Measurements from ENCODE around the gene FSD1.

The FSD1 gene

DNA sequence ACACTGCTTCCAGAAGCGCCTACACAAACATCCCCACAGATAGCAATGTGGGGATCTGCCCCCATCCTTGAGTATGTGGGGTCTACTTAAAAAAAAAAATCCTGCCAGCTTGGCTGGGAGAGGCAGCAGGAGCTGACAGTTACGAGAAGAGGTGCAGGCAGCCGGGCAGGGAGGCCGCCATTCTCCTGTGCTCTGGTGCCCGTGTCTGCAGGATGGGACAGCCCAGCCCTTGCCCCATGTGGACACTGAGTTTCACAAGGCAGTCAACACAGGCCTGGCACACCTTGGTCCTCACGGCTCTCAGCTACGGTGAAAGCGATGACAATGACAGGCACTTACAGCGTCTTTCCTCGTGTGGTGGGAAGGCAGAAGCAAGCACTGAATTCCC, 62.9 kb downstream of the FSD1 start:
- H3K9ac ChIP-seq (ENCODE audit: low read length in 2 of 2) = peak overlapping the region in 1 of 2 donors; percentile 13
- H3K4me1 ChIP-seq (ENCODE audit: control insufficient read depth, insufficient read depth, low read length) = peaks cover 51% of the 10 kb centered on the region
- no peaks in the 10 kb centered on the region for H3K9me3 ChIP-seq (ENCODE audit: control insufficient read depth in 2 of 2, low read length in 2 of 2)
- H3K36me3 ChIP-seq (ENCODE audit: control insufficient read depth in 2 of 2, insufficient read depth in 2 of 2, low read length in 2 of 2) = peaks cover 17 to 20% of the 10 kb centered on the region in 2 donors
- no peaks in the 10 kb centered on the region for H3K27me3 ChIP-seq (ENCODE audit: control insufficient read depth in 1 of 2, insufficient read depth in 2 of 2, low read length in 2 of 2)
- no peak overlapping the region for H3K4me3 ChIP-seq (ENCODE audit: low read length in 2 of 2)
- no peak overlapping the region for H3K27ac ChIP-seq (ENCODE audit: low read length)

DNA sequence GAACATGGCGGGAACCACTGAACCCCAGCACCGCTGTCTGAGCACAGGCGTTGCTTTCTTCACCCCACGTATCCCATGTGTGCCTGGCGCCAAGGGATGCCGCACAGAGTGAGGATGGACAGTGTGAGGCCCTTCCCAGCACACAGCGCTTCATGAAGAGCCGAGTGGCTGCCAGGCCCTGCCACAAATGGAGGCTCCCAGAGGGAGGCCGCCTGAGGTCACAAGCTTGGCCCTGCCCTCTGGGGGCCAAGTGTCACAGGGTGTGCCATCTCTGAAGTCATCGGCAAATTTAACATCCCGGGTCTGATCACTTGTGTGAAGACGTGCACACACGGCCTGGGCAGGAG, 63.4 kb downstream of the FSD1 start:
- Histone ChIP-seq H3K4me3 (ENCODE audit: low read length in 2 of 2) (no peak overlapping the region), H3K9ac (ENCODE audit: low read length in 2 of 2) (peak overlapping the region in 1 of 2 donors; percentile 13), H3K36me3 (ENCODE audit: control insufficient read depth in 2 of 2, insufficient read depth in 2 of 2, low read length in 2 of 2) (peaks cover 17 to 20% of the 10 kb centered on the region in 2 donors), H3K9me3 (ENCODE audit: control insufficient read depth in 2 of 2, low read length in 2 of 2) (no peaks in the 10 kb centered on the region), H3K4me1 (ENCODE audit: control insufficient read depth, insufficient read depth, low read length) (peaks cover 56% of the 10 kb centered on the region), H3K27me3 (ENCODE audit: control insufficient read depth in 1 of 2, insufficient read depth in 2 of 2, low read length in 2 of 2) (no peaks in the 10 kb centered on the region), H3K27ac (ENCODE audit: low read length) (no peak overlapping the region)

DNA sequence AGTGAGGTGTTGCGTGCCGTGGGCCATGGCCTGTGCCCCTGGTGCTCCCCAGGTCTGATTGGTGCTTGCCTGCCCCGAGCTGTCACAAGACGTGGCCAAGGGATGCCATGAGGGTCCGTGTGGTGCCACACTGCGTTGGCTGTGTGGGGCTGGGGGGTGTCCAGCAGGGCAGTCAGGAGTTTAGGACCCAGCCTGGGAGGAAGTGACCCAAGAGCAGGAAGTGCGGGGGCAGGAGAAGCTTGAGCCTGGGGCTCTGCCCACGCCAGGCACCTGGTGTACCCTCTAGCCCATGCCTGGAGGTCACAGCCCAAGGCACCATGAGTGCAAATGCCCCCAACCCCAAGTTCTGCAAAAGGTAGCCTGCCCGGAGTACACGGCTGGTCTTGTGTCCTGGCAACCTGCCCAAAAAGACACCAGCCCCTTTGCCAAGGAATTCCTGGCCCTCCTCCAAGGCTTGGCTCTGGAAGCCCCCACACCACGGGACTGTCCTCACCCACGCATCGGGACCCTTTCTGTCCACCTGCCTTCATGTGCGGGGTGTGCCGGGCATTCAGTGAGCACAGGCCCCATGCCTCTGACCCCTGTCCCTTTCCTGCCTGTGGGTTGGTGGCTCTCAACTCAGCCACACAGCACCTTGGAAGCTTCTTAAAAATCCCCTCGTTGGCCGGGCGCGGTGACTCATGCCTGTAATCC, 63.9 kb downstream of the FSD1 start:
- H3K4me1 ChIP-seq (ENCODE audit: control insufficient read depth, insufficient read depth, low read length) = peaks cover 58% of the 10 kb centered on the region

DNA sequence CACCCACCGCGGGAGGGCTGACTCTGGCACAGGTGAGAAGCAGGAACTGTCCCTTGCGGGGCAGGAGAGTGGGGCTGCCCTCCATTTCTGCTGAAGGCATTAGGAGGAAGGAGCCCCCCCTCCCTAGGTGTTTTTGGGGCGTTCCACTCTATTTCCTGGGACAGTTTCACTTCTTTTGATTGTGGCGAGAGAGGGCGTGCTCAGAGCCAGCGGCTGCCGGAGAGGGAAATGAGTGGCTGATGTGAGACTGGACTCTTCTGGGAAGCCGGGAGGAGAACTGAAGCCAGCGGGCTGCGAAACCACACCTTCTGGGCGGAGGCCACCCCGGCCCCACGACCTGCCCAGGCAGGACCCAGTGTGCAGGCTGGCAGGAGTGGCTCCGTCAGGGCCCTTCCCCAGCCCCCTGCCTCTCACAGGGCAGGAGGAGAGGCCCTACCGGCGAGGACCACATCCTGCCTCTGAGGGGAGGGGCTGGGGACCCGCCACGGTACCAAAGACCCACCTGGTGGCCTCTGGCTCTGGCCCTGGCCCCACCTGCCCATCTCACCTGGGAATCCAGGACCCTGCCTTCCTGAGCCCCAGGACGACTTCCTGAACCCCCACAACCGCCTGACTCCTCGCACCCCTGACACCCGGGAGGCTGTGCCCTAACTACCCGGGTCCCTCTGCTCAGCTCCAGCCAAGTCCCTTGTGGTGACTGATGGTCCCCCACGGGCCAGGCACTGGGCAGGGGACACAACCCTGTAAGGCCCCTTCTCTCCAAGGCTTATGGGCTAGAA, 64.9 kb downstream of the FSD1 start:
- no peaks in the 10 kb centered on the region for H3K9me3 ChIP-seq (ENCODE audit: control insufficient read depth in 2 of 2, low read length in 2 of 2)
- peak overlapping the region in 1 of 2 donors; percentile 47 for H3K4me3 ChIP-seq (ENCODE audit: low read length in 2 of 2)
- peaks cover 66% of the 10 kb centered on the region for H3K4me1 ChIP-seq (ENCODE audit: control insufficient read depth, insufficient read depth, low read length)
- H3K36me3 ChIP-seq (ENCODE audit: control insufficient read depth in 2 of 2, insufficient read depth in 2 of 2, low read length in 2 of 2) = peaks cover 12 to 13% of the 10 kb centered on the region in 2 donors
- H3K27ac ChIP-seq (ENCODE audit: low read length) = peak overlapping the region; percentile 24
- H3K27me3 ChIP-seq (ENCODE audit: control insufficient read depth in 1 of 2, insufficient read depth in 2 of 2, low read length in 2 of 2) = no peaks in the 10 kb centered on the region
- H3K9ac ChIP-seq (ENCODE audit: low read length in 2 of 2) = peak overlapping the region in 1 of 2 donors; percentile 5

More for the DNA sequence above, 63.9 kb downstream of the FSD1 start:
- Histone ChIP-seq H3K27me3 (ENCODE audit: control insufficient read depth in 1 of 2, insufficient read depth in 2 of 2, low read length in 2 of 2) (no peaks in the 10 kb centered on the region), H3K9me3 (ENCODE audit: control insufficient read depth in 2 of 2, low read length in 2 of 2) (no peaks in the 10 kb centered on the region), H3K4me3 (ENCODE audit: low read length in 2 of 2) (no peak overlapping the region), H3K9ac (ENCODE audit: low read length in 2 of 2) (no peak overlapping the region), H3K36me3 (ENCODE audit: control insufficient read depth in 2 of 2, insufficient read depth in 2 of 2, low read length in 2 of 2) (peaks cover 17% of the 10 kb centered on the region in 2 donors), H3K27ac (ENCODE audit: low read length) (no peak overlapping the region)

DNA sequence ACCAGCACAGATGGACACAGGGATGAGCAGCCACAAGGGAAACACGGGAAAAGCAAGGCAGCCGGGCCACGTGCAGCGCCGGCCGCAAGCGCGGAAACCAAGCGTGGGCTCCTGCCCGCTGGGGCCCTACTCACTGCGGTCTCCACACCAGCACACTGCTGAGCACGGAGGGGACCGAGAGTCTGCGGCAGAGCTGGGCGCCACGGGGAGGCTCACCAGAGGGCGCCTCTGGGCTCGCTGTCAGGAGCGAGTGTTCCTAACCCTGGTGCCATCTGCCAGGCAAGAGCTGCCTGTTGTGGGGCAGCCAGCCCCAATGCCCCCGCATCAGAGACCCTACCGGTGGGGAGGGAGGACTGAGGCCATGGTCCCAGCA, 65.5 kb downstream of the FSD1 start:
- Histone ChIP-seq H3K9me3 (ENCODE audit: control insufficient read depth in 2 of 2, low read length in 2 of 2) (no peaks in the 10 kb centered on the region), H3K27me3 (ENCODE audit: control insufficient read depth in 1 of 2, insufficient read depth in 2 of 2, low read length in 2 of 2) (no peaks in the 10 kb centered on the region), H3K27ac (ENCODE audit: low read length) (peak overlapping the region; percentile 24), H3K4me3 (ENCODE audit: low read length in 2 of 2) (peak overlapping the region in 1 of 2 donors; percentile 47), H3K9ac (ENCODE audit: low read length in 2 of 2) (no peak overlapping the region), H3K4me1 (ENCODE audit: control insufficient read depth, insufficient read depth, low read length) (peaks cover 72% of the 10 kb centered on the region), H3K36me3 (ENCODE audit: control insufficient read depth in 2 of 2, insufficient read depth in 2 of 2, low read length in 2 of 2) (peaks cover 12 to 13% of the 10 kb centered on the region in 2 donors)

DNA sequence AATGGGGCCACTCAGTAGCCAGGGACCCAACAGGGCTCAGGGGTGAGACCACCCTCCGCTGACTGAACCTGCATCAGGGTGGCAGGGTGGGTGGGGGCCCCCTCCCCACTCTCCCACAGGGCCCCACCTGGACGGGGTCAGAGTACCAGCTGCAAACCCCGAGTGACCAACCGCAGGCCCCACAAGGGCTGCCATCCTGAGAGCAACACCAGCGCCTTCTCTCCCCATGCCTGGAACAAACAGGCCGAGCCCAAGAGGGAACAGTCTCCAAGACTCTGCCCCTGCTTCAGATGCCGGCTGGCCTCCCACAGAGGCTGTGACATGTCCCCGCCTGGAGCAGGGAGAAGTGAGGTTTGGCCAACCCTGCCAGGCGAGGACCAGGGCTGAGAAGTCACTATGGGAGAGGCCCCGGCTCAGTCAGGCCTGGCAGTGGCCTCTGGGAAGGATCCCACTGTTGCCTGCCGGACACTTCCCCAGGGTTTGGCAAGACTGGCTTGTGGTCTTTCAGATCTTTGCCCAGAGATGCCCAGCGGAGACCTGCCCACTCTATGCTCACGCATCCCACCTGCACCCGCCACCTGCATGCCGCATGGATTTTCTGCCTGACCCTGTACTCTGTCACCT, 66.1 kb downstream of the FSD1 start:
- Histone ChIP-seq H3K9me3 (ENCODE audit: control insufficient read depth in 2 of 2, low read length in 2 of 2) (no peaks in the 10 kb centered on the region), H3K4me1 (ENCODE audit: control insufficient read depth, insufficient read depth, low read length) (peaks cover 78% of the 10 kb centered on the region), H3K36me3 (ENCODE audit: control insufficient read depth in 2 of 2, insufficient read depth in 2 of 2, low read length in 2 of 2) (peaks cover 6 to 8% of the 10 kb centered on the region in 2 donors), H3K9ac (ENCODE audit: low read length in 2 of 2) (peak overlapping the region in 1 of 2 donors; percentile 33), H3K27ac (ENCODE audit: low read length) (peak overlapping the region; percentile 31), H3K27me3 (ENCODE audit: control insufficient read depth in 1 of 2, insufficient read depth in 2 of 2, low read length in 2 of 2) (no peaks in the 10 kb centered on the region), H3K4me3 (ENCODE audit: low read length in 2 of 2) (no peak overlapping the region)

DNA sequence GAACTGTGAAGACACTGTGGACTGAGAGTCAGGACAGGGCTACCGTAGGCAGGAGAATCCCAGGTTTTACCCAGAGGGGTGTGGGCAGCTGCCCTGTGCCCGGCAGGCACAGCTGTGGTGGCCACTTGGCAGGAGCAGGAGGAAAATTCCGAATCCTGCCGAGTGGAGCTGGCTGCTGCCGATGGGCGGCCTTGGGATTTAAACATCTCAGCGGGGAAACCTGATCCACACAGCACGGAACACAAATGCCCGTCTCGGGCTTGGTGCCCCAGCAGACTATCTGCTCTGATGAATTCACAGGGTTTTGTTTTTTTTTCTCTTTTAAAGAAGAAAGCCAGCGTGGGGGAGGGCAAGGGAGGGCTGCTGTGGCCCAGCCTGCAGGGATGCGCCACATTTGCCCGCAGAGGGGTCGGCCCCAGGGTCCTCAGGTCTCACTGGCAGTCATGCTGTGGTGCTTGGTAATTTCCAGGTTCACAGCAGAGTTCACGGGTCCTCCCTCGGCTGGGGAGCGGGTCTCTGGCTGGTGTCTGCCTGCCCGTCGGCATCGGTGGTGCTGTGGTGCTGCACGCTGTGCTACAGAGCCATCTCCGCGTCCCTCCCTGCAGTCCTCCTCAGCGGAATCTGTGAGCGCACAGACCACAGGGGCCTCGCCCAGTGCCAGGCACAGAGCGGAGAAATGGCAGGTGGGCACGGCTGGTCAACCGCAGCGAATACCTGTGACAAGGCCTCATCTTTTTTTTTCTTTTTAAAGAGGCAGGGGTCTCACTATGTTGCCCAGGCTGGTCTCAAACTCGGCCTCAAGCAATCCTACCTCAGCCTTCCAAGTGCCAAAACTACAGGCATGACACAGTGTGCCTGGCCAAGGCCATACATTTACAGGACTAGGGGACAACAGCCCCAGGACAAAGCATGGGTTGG, 67.1 kb downstream of the FSD1 start:
- Histone ChIP-seq H3K27ac (ENCODE audit: low read length) (peak overlapping the region; percentile 31), H3K27me3 (ENCODE audit: control insufficient read depth in 1 of 2, insufficient read depth in 2 of 2, low read length in 2 of 2) (no peaks in the 10 kb centered on the region)

DNA sequence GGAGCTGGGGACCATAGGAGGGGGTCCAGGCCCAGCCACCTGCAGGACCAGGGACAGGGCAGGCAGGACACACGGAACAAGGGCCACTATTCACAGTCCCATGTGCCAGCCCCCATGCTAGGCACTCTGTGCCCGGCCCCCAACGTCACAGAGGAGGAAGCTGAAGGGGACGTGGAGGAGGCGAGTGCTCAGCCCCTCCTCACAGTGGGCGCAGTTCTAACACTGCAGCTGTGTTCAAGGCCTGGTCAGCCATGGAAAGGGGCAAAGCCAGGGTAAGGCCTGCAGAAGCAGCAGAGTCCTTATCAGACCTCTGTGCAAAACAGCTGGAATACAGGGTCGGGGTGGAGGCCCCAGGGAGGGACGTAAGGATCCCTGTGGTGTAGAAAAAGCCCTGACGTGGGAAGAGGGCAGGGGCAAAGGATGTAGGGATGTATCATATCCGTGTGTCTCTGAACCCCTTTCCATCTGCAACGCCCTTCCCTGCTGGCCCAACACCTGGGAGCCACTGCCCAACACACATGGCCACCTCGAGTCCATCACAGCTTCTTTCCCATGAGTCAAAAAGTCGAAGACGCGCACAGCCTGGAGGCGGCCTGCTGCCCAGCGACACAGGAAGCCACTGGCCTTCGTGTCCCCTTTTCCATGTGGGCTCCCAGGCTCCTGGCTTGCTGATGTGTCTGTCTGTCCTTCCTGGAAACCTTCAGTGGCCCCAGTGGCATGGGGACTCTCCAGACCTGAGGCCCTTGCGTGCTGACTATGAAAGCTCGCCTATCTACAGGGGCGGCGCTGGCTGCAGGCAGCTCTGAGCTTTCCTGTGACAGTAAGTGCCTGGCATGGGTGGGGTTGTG, 68.0 kb downstream of the FSD1 start:
- H3K9me3 ChIP-seq (ENCODE audit: control insufficient read depth in 2 of 2, low read length in 2 of 2) = no peaks in the 10 kb centered on the region
- no peaks in the 10 kb centered on the region for H3K36me3 ChIP-seq (ENCODE audit: control insufficient read depth in 2 of 2, insufficient read depth in 2 of 2, low read length in 2 of 2)
- H3K4me3 ChIP-seq (ENCODE audit: low read length in 2 of 2) = peak overlapping the region in 1 of 2 donors; percentile 8
- peak overlapping the region; percentile 31 for H3K27ac ChIP-seq (ENCODE audit: low read length)
- no peak overlapping the region for H3K9ac ChIP-seq (ENCODE audit: low read length in 2 of 2)
- no peaks in the 10 kb centered on the region for H3K27me3 ChIP-seq (ENCODE audit: control insufficient read depth in 1 of 2, insufficient read depth in 2 of 2, low read length in 2 of 2)
- peaks cover 97% of the 10 kb centered on the region for H3K4me1 ChIP-seq (ENCODE audit: control insufficient read depth, insufficient read depth, low read length)

More for the DNA sequence above, 67.1 kb downstream of the FSD1 start:
- H3K4me3 ChIP-seq (ENCODE audit: low read length in 2 of 2) = no peak overlapping the region
- H3K9me3 ChIP-seq (ENCODE audit: control insufficient read depth in 2 of 2, low read length in 2 of 2) = no peaks in the 10 kb centered on the region
- no peaks in the 10 kb centered on the region for H3K36me3 ChIP-seq (ENCODE audit: control insufficient read depth in 2 of 2, insufficient read depth in 2 of 2, low read length in 2 of 2)
- peaks cover 88% of the 10 kb centered on the region for H3K4me1 ChIP-seq (ENCODE audit: control insufficient read depth, insufficient read depth, low read length)
- peak overlapping the region; percentile 33 to 47 for H3K9ac ChIP-seq (ENCODE audit: low read length in 2 of 2)

DNA sequence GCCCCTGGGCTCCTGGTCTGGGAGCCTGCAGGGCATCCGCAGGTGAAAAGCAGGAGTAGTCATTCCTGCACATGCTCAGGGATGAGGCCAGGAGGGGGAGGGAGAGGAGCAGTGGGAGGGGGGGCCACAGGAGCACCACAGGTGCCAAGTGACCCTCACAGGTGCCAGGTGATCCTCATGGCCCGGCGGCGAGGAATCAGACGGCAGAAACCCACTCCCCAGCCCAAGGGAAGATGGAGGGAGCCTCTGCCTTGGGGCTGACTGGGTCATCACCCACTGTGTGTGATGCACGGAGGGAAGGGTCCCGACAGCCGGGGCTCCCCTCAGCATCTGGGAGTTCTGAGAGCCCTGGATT, 68.6 kb downstream of the FSD1 start:
- H3K27ac ChIP-seq (ENCODE audit: low read length) = peak overlapping the region; percentile 71
- H3K36me3 ChIP-seq (ENCODE audit: control insufficient read depth in 2 of 2, insufficient read depth in 2 of 2, low read length in 2 of 2) = no peaks in the 10 kb centered on the region
- H3K4me1 ChIP-seq (ENCODE audit: control insufficient read depth, insufficient read depth, low read length) = peaks cover 95% of the 10 kb centered on the region
- no peak overlapping the region for H3K4me3 ChIP-seq (ENCODE audit: low read length in 2 of 2)
- no peaks in the 10 kb centered on the region for H3K9me3 ChIP-seq (ENCODE audit: control insufficient read depth in 2 of 2, low read length in 2 of 2)
- peak overlapping the region in 1 of 2 donors; percentile 15 for H3K9ac ChIP-seq (ENCODE audit: low read length in 2 of 2)
- H3K27me3 ChIP-seq (ENCODE audit: control insufficient read depth in 1 of 2, insufficient read depth in 2 of 2, low read length in 2 of 2) = no peaks in the 10 kb centered on the region
